ENCODE measurements around the gene NFIB. TPM values are rescaled to one million over a fixed set of nuclear protein-coding genes. Genes with fewer than 3 reads are reported as not detected.

Gene NFIB
- total RNA-seq, 1 experiment from 2014 or later: 14.3 TPM

DNA sequence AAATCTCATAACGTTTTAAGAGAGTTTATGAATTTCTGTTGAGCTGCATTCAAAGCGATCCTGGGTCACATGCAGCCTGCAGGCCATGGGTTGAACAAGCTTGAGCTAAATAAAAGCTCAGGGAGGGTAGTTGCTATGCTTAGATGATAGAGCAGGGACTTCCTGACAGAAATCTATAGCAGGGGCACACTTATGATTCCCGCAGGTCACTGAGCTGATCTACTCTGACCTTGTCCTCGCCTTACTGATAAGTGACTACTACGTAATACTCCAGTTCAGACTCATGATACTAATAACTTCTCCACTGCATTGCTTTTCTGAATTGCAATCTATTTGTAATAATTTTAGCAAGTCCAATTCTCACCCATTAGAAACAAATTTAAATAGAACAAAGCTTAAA is 90.9 kb downstream of the NFIB start:
- Histone ChIP-seq H2AK5ac (ENCODE audit: insufficient read length, low read length) (no peak overlapping the region), H3K9me3 (ENCODE audit: control insufficient read depth, low read depth, low read length) (no peaks in the 10 kb centered on the region), H4K20me1 (ENCODE audit: control insufficient read depth, insufficient read depth, insufficient read length) (no peaks in the 10 kb centered on the region), H2BK20ac (ENCODE audit: low read depth, low read length, poor library complexity, severe bottlenecking) (no peak overlapping the region), H3T11ph (ENCODE audit: low read length) (no peak overlapping the region), H2BK5ac (ENCODE audit: insufficient read length, low read length) (no peak overlapping the region), H2AFZ (ENCODE audit: low read length) (no peak overlapping the region), H3K56ac (ENCODE audit: insufficient read length, low read depth, low read length) (no peak overlapping the region), H3K27me3 (ENCODE audit: insufficient read depth, low read length) (no peaks in the 10 kb centered on the region), H3K79me1 (ENCODE audit: insufficient read depth, low read depth, low read length, poor library complexity, severe bottlenecking) (no peaks in the 10 kb centered on the region), H2BK12ac (ENCODE audit: insufficient read length, low read depth, low read length) (no peak overlapping the region), H4K5ac (ENCODE audit: insufficient read length, low read depth, low read length) (no peak overlapping the region), H3K14ac (ENCODE audit: insufficient read depth, low read length) (no peak overlapping the region), H2BK15ac (ENCODE audit: low read depth, low read length) (no peak overlapping the region), H3K79me2 (ENCODE audit: insufficient read depth, low read length) (no peaks in the 10 kb centered on the region), H3K4me2 (ENCODE audit: insufficient read depth, insufficient read length, low read length) (no peak overlapping the region), H3K27ac (ENCODE audit: insufficient read length, low read depth, low read length) (no peak overlapping the region), H3K23ac (ENCODE audit: insufficient read length, low read depth, low read length) (no peak overlapping the region), H3K9ac (ENCODE audit: extremely low read depth, insufficient read length, low read length) (no peak overlapping the region), H2BK120ac (ENCODE audit: low read depth, low read length, poor library complexity, severe bottlenecking) (no peak overlapping the region), H4K91ac (ENCODE audit: insufficient read length, low read depth, low read length) (no peak overlapping the region), H3K4me1 (ENCODE audit: insufficient read depth, low read length) (peaks cover 13% of the 10 kb centered on the region; the same call in 1 of the 2 replicates), H3K18ac (ENCODE audit: insufficient read length, low read depth, low read length) (no peak overlapping the region), H3K23me2 (ENCODE audit: insufficient read length, low read depth, low read length, poor library complexity, severe bottlenecking) (no peaks in the 10 kb centered on the region), H4K8ac (replicated peaks; ENCODE audit: insufficient read length, low read depth, low read length) (no peak overlapping the region), H3K4ac (ENCODE audit: low read depth, low read length) (no peak overlapping the region)
- no CpG with 5 or more reads among the region's 5 CpGs for WGBS (ENCODE audit: extremely low coverage, insufficient read length, low lambda C conversion rate)
- Mint-ChIP-seq H3K27ac (no peak overlapping the region), H3K4me3 (no peak overlapping the region), H3K27me3 (ENCODE audit: low read depth) (no peaks in the 10 kb centered on the region), H3K9me3 (no peaks in the 10 kb centered on the region; a peak in 1 of 5 replicates), H3K4me1 (peaks cover 18 to 22% of the 10 kb centered on the region in 2 experiments), H3K36me3 (ENCODE audit: insufficient read depth in 1 of 3, low read depth in 3 of 3) (0 out of 7 replicates have a peak, but pooled peaks cover 0 to 2% (median 0%) of the 10 kb centered on the region in 3 experiments)
- DNase-seq: no peak
- TF ChIP-seq, protein P1, sequence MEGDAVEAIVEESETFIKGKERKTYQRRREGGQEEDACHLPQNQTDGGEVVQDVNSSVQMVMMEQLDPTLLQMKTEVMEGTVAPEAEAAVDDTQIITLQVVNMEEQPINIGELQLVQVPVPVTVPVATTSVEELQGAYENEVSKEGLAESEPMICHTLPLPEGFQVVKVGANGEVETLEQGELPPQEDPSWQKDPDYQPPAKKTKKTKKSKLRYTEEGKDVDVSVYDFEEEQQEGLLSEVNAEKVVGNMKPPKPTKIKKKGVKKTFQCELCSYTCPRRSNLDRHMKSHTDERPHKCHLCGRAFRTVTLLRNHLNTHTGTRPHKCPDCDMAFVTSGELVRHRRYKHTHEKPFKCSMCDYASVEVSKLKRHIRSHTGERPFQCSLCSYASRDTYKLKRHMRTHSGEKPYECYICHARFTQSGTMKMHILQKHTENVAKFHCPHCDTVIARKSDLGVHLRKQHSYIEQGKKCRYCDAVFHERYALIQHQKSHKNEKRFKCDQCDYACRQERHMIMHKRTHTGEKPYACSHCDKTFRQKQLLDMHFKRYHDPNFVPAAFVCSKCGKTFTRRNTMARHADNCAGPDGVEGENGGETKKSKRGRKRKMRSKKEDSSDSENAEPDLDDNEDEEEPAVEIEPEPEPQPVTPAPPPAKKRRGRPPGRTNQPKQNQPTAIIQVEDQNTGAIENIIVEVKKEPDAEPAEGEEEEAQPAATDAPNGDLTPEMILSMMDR (conservative IDR thresholded peaks at IDR 0.05): no peak

All from H9 (cell line).